GM18868 (cell line): ENCODE data around the gene AGTR1.
"Not testable (repeated sequence)": the region's sequence is repeated elsewhere in the genome, so short reads cannot be mapped to it uniquely, and the experiment has no call there.

Source experiments
- ATAC-seq: cut with Tn5 transposase; IDR thresholded peaks from one replicate; pipeline ENCODE4 v1.9.1; 2021; ENCODE audit warnings: mild to moderate bottlenecking, moderate library complexity; ENCODE audit not compliant: unreplicated experiment

Gene AGTR1

GRCh38 chr3:148717885-148718561 is 20.3 kb downstream of the AGTR1 start:
- no peak for ATAC-seq

- ATAC-seq: no peak
Measured at GRCh38 chr3:148718982-148719862, 21.5 kb downstream of the AGTR1 start.

GRCh38 chr3:148720873-148721272 is 23.2 kb downstream of the AGTR1 start:
- ATAC-seq: no peak

- ATAC-seq: no peak
Measured at GRCh38 chr3:148723631-148724030, 25.9 kb downstream of the AGTR1 start.

- ATAC-seq: peak; percentile 81
Measured at GRCh38 chr3:148727231-148727630, 29.5 kb downstream of the AGTR1 start.

GRCh38 chr3:148728753-148729152 is 31.1 kb downstream of the AGTR1 start:
- no peak for ATAC-seq

- no peak for ATAC-seq
Measured at GRCh38 chr3:148729476-148730055, 31.9 kb downstream of the AGTR1 start.

- no peak for ATAC-seq
Measured at GRCh38 chr3:148730676-148731075, 33.0 kb downstream of the AGTR1 start.

- ATAC-seq: no peak
Measured at GRCh38 chr3:148735597-148735996, 37.9 kb downstream of the AGTR1 start.

GRCh38 chr3:148736086-148736485 is 38.4 kb downstream of the AGTR1 start:
- ATAC-seq: no peak

GRCh38 chr3:148737104-148737530 is 39.4 kb downstream of the AGTR1 start:
- no peak for ATAC-seq

GRCh38 chr3:148739720-148740119 is 42.0 kb downstream of the AGTR1 start:
- ATAC-seq: no peak

GRCh38 chr3:148740291-148740690 is 42.6 kb downstream of the AGTR1 start:
- no peak for ATAC-seq

- no peak for ATAC-seq
Measured at GRCh38 chr3:148741219-148741618, 43.5 kb downstream of the AGTR1 start.

GRCh38 chr3:148742118-148742517 is 44.4 kb downstream of the AGTR1 start:
- no peak for ATAC-seq

GRCh38 chr3:148746053-148746452 is 48.4 kb downstream of the AGTR1 start:
- ATAC-seq: no peak

GRCh38 chr3:148748283-148748682 is 50.6 kb downstream of the AGTR1 start:
- ATAC-seq: no peak

GRCh38 chr3:148750296-148750695 is 52.6 kb downstream of the AGTR1 start:
- ATAC-seq: no peak

GRCh38 chr3:148751461-148751860 is 53.8 kb downstream of the AGTR1 start:
- ATAC-seq: no peak

GRCh38 chr3:148753385-148753784 is 55.7 kb downstream of the AGTR1 start:
- not testable (repeated sequence) for ATAC-seq

- no peak for ATAC-seq
Measured at GRCh38 chr3:148755570-148755969, 57.9 kb downstream of the AGTR1 start.

GRCh38 chr3:148756311-148756710 is 58.6 kb downstream of the AGTR1 start:
- no peak for ATAC-seq
